Body of pancreas (tissue), 4 donors: Measurements from ENCODE around the gene CAPRIN2. TPM values are rescaled to one million over a fixed set of nuclear protein-coding genes. Genes with fewer than 3 reads are reported as not detected.

Experiments used
- ATAC-seq: fragments of 150-250 bp; one replicate; pipeline ENCODE4 v1.9.1; 2016
- DNase-seq, 4 donors: peaks; one replicate each; pipeline ENCODE4 v3.0.0-alpha.2; 2019
- H3K27ac ChIP-seq, 4 donors: fragments of 200-600 bp; sonication (generic); 1 replicate in 3 of 4; 2 replicates in 1 of 4; pipeline versions ENCODE4 v1.5.1 to v1.6.1; 2016 to 2019; ENCODE audit warnings: mild to moderate bottlenecking in 1 of 4, mixed read lengths in 1 of 4, moderate library complexity in 1 of 4
- H3K27me3 ChIP-seq, 2 donors: fragments of 200-600 bp; sonication (generic); one replicate each; pipeline ENCODE4 v1.6.0; 2016; ENCODE audit warnings: mild to moderate bottlenecking in 1 of 2
- H3K36me3 ChIP-seq, 2 donors: fragments of 200-600 bp; sonication (generic); replicated peaks in 1 of 2; 2 replicates each; pipeline ENCODE4 v1.5.1; 2016; ENCODE audit warnings: low read depth in 2 of 2; ENCODE audit not compliant: insufficient read depth in 1 of 2
- H3K4me1 ChIP-seq: fragments of 200-600 bp; sonication (generic); one replicate; pipeline ENCODE4 v1.6.0; 2016
- H3K4me3 ChIP-seq, 2 donors: fragments of 200-600 bp; sonication (generic); 1 replicate in 1 of 2; 2 replicates in 1 of 2; pipeline ENCODE4 v1.5.1; 2016 to 2019
- H3K9me3 ChIP-seq, 3 donors: fragments of 200-600 bp; sonication (generic); 1 replicate in 2 of 3; 2 replicates in 1 of 3; pipeline ENCODE4 v1.5.1; 2016
- CTCF ChIP-seq, 7 experiments: fragments of 450-650 bp in 4 of 7; fragments of 200-600 bp in 3 of 7; sonication (generic) in 3 of 7; IDR thresholded peaks; one replicate each; pipeline ENCODE4 v1.5.1; 2016 to 2019; ENCODE audit warnings: antibody characterized with exemption in 7 of 7
- POLR2A ChIP-seq, 3 donors: fragments of 450-650 bp; IDR thresholded peaks; one replicate each; pipeline ENCODE4 v1.6.1; 2016; ENCODE audit warnings: antibody characterized with exemption in 3 of 3, mild to moderate bottlenecking in 2 of 3
- WGBS, 2 donors: methylation state at CpG; one replicate each; pipeline ENCODE4 v1.1.5; 2017; 5-methylcytosine and 5-hydroxymethylcytosine counted together
- intact Hi-C: fragments of 100-400 bp; cut with DNase I; formaldehyde crosslinking; loops from one replicate; pipeline ENCODE4 v1.15.1; 2023
- total RNA-seq, 2 donors: library from RNA; depleted of rRNA; stranded (reverse); fragments of >200 nt; gene quantifications; one replicate each; pipeline ENCODE4 v1.1.0, GENCODE V29; 2016

Gene CAPRIN2
- total RNA-seq, 2 donors from 2014 or later: 20.8 to 30.4 TPM

GRCh38 chr12:30732954-30733637 is 21.7 kb downstream of the CAPRIN2 start:
- Histone ChIP-seq H3K36me3 (peaks cover 0 to 2% of the 10 kb centered on the region in 2 donors), H3K27ac (no peak overlapping the region), H3K9me3 (no peaks in the 10 kb centered on the region), H3K4me3 (no peak overlapping the region), H3K4me1 (no peaks in the 10 kb centered on the region), H3K27me3 (no peaks in the 10 kb centered on the region)
- WGBS, 2 donors: 67 to 77% methylated on average over 2 of the region's 2 CpGs
- TF ChIP-seq POLR2A (IDR thresholded peaks at IDR 0.05) (no peak), CTCF (IDR thresholded peaks at IDR 0.05) (no peak)
- intact Hi-C loops: no loop called here
- ATAC-seq: no peak
- DNase-seq: no peak

GRCh38 chr12:30730011-30730410 is 24.7 kb downstream of the CAPRIN2 start:
- WGBS, 2 donors: 97 to 99% methylated on average over 2 of the region's 2 CpGs
- Histone ChIP-seq H3K4me1 (no peaks in the 10 kb centered on the region), H3K9me3 (no peaks in the 10 kb centered on the region), H3K36me3 (peaks cover 0 to 2% of the 10 kb centered on the region in 2 donors), H3K4me3 (no peak overlapping the region), H3K27me3 (no peaks in the 10 kb centered on the region), H3K27ac (no peak overlapping the region)
- ATAC-seq (no peak), DNase-seq (no peak)
- intact Hi-C loops: no loop called here
- TF ChIP-seq CTCF (IDR thresholded peaks at IDR 0.05): no peak

- no peak for TF ChIP-seq POLR2A (IDR thresholded peaks at IDR 0.05)
- no peak for TF ChIP-seq CTCF (IDR thresholded peaks at IDR 0.05)
- no peaks in the 10 kb centered on the region for H3K9me3 ChIP-seq
- H3K36me3 ChIP-seq: peaks cover 0 to 2% of the 10 kb centered on the region in 2 donors
- ATAC-seq (no peak), DNase-seq (no peak)
- no peaks in the 10 kb centered on the region for H3K4me1 ChIP-seq
- 91 to 96% methylated on average over 4 of the region's 4 CpGs for WGBS, 2 donors
- no peaks in the 10 kb centered on the region for H3K27me3 ChIP-seq
- no peak overlapping the region for H3K27ac ChIP-seq
- intact Hi-C loops: no loop called here
- H3K4me3 ChIP-seq: no peak overlapping the region
Observed at GRCh38 chr12:30729547-30729946, 25.2 kb downstream of the CAPRIN2 start.

GRCh38 chr12:30726647-30727046 is 28.1 kb downstream of the CAPRIN2 start:
- intact Hi-C loops: no loop called here
- Histone ChIP-seq H3K27me3 (no peaks in the 10 kb centered on the region), H3K4me3 (no peak overlapping the region), H3K27ac (no peak overlapping the region), H3K4me1 (no peaks in the 10 kb centered on the region), H3K36me3 (peaks cover 0 to 7% of the 10 kb centered on the region in 2 donors), H3K9me3 (no peaks in the 10 kb centered on the region)
- WGBS, 2 donors: 95 to 97% methylated on average over 1 of the region's 1 CpG
- TF ChIP-seq POLR2A (IDR thresholded peaks at IDR 0.05) (no peak), CTCF (IDR thresholded peaks at IDR 0.05) (no peak)
- DNase-seq (no peak), ATAC-seq (no peak)

GRCh38 chr12:30725739-30726138 is 29.0 kb downstream of the CAPRIN2 start:
- Histone ChIP-seq H3K36me3 (peaks cover 0 to 7% of the 10 kb centered on the region in 2 donors), H3K4me3 (no peak overlapping the region), H3K9me3 (no peaks in the 10 kb centered on the region), H3K4me1 (no peaks in the 10 kb centered on the region), H3K27ac (no peak overlapping the region), H3K27me3 (no peaks in the 10 kb centered on the region)
- intact Hi-C loops: no loop called here
- ATAC-seq (peak; percentile 48), DNase-seq (no peak)
- TF ChIP-seq POLR2A (IDR thresholded peaks at IDR 0.05): no peak
- no peak for TF ChIP-seq CTCF (IDR thresholded peaks at IDR 0.05)
- 79 to 95% methylated on average over 1 of the region's 1 CpG for WGBS, 2 donors
